Stomach smooth muscle (tissue), 2 donors: ENCODE data around the gene ACOX1.

Experiments used
- H3K27ac ChIP-seq: one replicate; pipeline ENCODE4 v1.7.0; 2013; ENCODE audit warnings: mild to moderate bottlenecking, low read length, inconsistent platforms
- H3K27me3 ChIP-seq, 2 donors: one replicate each; pipeline ENCODE4 v1.7.0; 2013; ENCODE audit warnings: low read length in 2 of 2; ENCODE audit not compliant: insufficient read depth in 2 of 2, control insufficient read depth in 1 of 2
- H3K36me3 ChIP-seq, 2 donors: one replicate each; pipeline ENCODE4 v1.7.0; 2013; ENCODE audit warnings: low read length in 2 of 2; ENCODE audit not compliant: control insufficient read depth in 2 of 2, insufficient read depth in 2 of 2
- H3K4me1 ChIP-seq: one replicate; pipeline ENCODE4 v1.7.0; 2013; ENCODE audit warnings: low read length; ENCODE audit not compliant: control insufficient read depth, insufficient read depth
- H3K4me3 ChIP-seq, 2 donors: one replicate each; pipeline ENCODE4 v1.7.0; 2013; ENCODE audit warnings: low read length in 2 of 2
- H3K9ac ChIP-seq, 2 donors: one replicate each; pipeline ENCODE4 v1.7.0; 2013; ENCODE audit warnings: low read length in 2 of 2, mild to moderate bottlenecking in 1 of 2
- H3K9me3 ChIP-seq, 2 donors: one replicate each; pipeline ENCODE4 v1.7.0; 2013; ENCODE audit warnings: low read length in 2 of 2; ENCODE audit not compliant: control insufficient read depth in 2 of 2
- donor health status: healthy.
- donor health status: Pancreatic carcinoma.

The ACOX1 gene

DNA sequence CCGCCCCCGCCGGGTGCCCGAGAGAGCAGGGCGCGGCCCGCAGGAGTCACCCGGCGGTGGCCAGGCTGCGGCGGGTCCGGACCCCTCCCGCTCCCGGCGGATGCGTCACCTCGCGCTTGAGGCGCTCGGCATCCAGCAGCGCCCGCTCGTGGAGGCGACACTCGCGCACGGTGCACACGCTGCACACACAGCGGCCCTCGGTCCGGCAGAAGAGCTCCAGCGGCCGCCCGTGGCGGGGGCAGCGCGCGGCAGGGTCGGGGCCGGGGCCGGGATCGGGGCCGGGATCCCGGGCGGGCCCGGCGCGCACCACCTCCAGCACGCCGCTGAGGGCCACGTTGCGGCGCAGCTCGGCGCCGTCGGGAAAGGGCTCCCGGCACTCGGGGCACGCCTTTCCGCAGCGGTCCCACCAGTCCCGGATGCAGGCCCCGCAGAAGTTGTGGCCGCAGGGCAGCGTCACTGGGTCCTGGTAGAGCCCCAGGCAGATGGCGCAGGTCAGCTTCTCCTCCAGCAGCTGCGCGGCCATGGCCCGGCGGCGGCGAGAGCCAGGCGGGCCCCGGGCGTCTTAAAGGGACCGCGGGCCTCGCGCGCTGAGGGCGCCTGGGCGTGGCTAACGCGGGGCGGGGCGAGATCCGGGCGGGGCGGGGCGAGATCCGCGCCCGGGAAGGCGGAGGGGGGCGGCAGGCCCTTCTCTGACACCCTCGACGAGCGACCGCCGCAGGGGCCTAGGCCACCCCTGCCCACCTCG lies 82.4 kb downstream of the ACOX1 start, which contains the start of gene TRIM65:
Gene TRIM65, minus strand, starts transcription at position 537 of the 745 bp plus-strand sequence. Its CDS starts 14 bp downstream, at position 523.
- Histone ChIP-seq H3K36me3 (peaks cover 17 to 27% of the 10 kb centered on the region in 2 donors), H3K9ac (peak within 1 kb of the TSS; percentile 61 to 73), H3K27me3 (no peaks in the 10 kb centered on the region), H3K4me3 (peak within 1 kb of the TSS; percentile 65 to 86), H3K4me1 (peaks cover 40% of the 10 kb centered on the region), H3K9me3 (no peaks in the 10 kb centered on the region), H3K27ac (peak within 1 kb of the TSS; percentile 86)

DNA sequence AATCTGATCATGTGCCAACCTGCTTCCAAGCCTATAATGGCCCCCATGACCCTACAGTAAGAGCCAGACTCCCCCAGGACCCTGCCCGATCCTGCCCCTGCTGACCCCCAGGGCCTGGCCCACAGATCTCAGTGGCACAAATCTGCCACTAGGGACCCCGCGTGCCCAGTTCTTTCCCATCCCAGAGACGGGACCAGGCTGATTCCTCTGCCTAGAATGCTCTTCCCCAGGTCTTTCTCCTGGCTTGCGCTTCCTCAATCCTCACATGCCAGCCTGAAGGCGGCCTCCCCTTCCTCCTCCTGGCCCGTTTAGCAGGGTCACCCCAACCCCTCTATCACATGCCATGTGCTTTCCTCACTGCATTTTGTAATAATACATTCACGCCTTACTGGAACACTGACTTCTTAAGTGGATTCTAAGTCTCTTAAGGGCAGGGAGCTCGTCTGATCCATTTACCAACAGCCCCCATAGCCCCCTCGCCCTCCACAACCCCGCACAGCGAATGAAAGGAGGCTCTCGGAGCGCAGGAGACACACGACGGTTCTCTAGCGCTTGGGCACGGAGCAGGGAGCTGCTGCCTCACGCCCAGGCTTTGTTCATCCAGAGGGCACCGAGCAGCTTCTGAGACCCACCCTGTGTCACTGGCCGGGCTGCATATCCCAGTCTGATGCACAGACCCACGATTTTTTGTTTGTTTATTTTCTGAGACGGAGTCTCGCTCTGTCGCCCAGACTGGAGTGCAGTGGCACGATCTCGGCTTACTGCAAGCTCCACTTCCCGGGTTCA lies 83.4 kb downstream of the ACOX1 start:
- Histone ChIP-seq H3K4me3 (peak overlapping the region; percentile 65 to 86), H3K27me3 (no peaks in the 10 kb centered on the region), H3K4me1 (peaks cover 40% of the 10 kb centered on the region), H3K9me3 (no peaks in the 10 kb centered on the region), H3K9ac (peak overlapping the region; percentile 51 to 61), H3K36me3 (peaks cover 16 to 30% of the 10 kb centered on the region in 2 donors), H3K27ac (peak overlapping the region; percentile 86)

DNA sequence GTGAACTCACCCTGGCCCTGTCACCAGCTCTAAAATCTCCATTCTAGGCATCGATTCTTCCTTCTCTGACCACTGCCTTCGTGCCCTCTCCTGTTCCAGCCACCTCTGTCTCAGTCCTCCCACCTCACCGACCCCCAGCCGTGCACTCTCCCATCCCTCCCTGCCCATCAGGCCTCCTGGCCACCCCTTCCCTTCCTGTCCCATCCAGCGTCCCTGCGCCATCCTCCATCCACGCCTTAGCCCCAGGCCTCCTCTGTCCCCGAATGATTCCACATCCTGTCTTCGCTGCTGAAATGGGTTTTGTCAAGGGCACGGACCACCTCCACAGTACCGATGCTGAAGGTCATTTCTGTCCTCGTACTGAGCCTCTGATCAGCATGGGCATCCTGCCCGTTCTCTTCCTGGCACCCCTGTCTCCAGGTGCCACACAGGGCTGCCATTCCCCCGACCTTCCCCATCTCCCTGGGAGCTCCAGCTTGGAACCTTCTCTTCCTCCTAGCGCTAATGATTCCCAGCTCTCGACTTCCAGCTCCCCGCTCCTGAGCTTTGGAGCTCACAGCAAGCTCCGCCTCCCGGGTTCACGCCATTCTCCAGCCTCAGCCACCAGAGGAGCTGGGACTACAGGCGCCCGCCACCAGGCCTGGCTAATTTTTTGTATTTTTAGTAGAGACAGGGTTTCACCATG lies 84.8 kb downstream of the ACOX1 start:
- Histone ChIP-seq H3K27ac (peak overlapping the region; percentile 37), H3K36me3 (peaks cover 19 to 25% of the 10 kb centered on the region in 2 donors), H3K9me3 (no peaks in the 10 kb centered on the region), H3K4me3 (peak overlapping the region in 1 of 2 donors; percentile 8), H3K4me1 (peaks cover 40% of the 10 kb centered on the region), H3K27me3 (no peaks in the 10 kb centered on the region), H3K9ac (peak overlapping the region in 1 of 2 donors; percentile 42)

DNA sequence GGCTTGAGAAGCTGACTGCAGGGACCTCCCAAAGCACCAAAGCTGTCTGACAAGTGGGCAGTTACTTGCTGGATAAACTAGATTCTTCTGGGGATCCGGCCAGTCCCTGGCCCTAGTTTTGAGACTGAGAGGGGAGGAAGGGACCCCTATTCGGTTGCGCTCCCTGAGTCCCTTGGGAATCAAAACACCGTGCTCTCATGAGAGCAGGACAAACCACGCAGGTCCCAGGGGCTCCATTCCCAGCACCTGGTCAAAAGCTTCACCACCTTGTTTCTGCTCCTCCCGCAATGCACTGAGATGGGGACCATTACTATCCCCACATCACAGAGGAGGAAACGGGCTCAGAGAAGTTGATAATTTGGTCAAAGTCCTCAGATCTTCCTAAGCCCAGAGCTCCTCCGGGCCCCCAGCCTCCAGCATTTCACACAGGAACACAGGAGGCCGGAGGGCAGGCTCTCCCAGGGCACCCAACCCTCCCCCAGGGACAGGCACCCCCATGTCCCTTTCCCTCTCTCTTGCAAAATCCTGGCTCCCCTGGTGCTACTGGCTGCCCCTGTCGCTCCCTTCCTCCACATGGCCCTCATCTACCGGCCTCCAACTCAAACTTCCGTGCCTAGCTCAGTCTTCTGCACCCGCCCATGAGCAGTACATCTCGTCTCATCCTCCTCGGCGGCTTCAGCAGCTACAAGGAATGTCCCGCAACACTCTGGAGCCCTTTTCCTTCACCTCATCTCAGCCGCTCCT lies 85.5 kb downstream of the ACOX1 start:
- Histone ChIP-seq H3K9me3 (no peaks in the 10 kb centered on the region), H3K4me3 (no peak overlapping the region), H3K36me3 (peaks cover 16 to 19% of the 10 kb centered on the region in 2 donors), H3K9ac (no peak overlapping the region), H3K4me1 (peaks cover 40% of the 10 kb centered on the region), H3K27ac (peak overlapping the region; percentile 37), H3K27me3 (no peaks in the 10 kb centered on the region)

DNA sequence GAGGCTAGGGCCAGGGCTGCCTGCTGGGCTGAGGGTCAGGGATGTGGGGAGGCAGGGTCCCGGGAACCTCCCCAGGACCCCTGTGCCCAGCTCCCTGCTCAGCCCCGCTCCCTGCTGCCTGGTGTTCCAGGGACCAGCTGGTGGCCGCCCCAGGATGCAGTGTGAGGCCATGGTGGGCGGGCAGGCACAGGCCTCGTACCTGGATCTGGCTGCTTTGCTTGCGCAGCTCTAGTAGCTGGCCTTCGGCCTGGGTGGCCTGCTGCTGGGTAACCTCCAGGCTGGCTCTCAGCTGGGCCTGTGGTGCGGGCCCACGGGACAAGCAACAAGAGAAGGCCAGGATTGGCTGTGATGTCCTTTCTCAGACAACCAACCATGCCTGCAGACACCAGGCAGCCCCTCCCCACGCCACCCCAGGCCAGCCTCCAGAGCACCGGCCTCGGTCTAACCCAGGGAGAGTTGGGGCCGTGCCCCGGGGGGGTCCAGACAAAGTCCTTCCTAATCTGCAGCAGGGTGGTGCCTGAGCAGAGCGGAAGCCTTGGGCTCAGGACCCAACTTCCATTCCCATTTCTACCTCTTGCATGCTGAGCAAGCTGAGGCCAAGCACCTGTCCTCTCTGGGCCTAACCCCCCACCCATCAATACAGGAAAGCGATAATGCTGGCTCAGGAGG lies 86.3 kb downstream of the ACOX1 start:
- Histone ChIP-seq H3K27me3 (no peaks in the 10 kb centered on the region), H3K9ac (no peak overlapping the region), H3K9me3 (no peaks in the 10 kb centered on the region), H3K4me3 (no peak overlapping the region), H3K36me3 (peaks cover 16 to 21% of the 10 kb centered on the region in 2 donors), H3K4me1 (peaks cover 39% of the 10 kb centered on the region), H3K27ac (no peak overlapping the region)

DNA sequence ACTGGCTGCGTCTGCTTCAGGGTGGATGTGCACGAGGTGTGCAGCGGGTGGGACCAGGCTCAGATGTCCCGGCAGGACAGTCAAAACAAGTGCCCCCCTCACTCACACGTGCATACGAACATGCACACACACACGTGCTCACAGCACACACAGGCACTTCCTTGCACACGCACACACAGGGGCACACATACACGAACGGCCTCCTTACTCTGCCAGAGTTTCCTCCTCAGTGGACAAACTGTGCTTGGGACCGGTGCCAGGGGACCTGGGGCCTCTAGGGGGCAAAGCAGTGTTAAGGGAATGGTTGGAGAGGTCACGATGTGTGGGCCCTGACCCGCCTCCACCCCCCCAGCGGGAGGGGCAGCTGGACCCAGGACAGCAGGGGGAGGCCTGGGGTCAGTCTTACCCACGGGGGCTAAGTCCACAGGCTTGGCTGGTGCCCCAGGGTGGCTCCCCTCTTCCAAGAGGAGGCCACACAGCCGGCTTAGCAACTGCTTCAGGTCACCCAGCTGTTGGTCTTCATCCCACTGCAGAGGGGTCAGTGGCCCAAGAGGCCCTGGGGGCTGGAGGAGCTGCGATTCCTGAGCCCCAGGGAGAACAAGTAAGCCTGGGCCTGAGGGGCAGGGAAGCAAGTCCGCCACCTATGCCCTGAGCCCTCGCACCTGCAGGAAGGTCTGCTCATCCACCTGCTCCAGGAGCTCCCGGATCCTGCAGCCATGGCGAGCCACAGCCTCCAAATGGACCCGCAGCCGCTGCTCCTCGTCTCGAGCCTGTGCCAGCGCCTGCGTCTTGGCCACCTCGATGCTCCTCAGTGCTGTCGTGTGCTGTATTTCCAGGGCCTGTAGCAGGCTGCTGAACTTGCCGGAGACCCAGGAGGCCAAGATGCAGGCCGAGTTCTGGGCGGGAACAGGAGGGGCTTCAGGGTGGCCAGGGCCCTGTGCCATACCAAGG lies 87.1 kb downstream of the ACOX1 start:
- Histone ChIP-seq H3K9me3 (no peaks in the 10 kb centered on the region), H3K36me3 (peaks cover 16 to 21% of the 10 kb centered on the region in 2 donors), H3K27ac (no peak overlapping the region), H3K4me1 (peaks cover 31% of the 10 kb centered on the region), H3K9ac (no peak overlapping the region), H3K27me3 (no peaks in the 10 kb centered on the region), H3K4me3 (no peak overlapping the region)
